Gastroesophageal sphincter (tissue), 3 donors: ENCODE measurements around the gene ATF7IP2.

Experiments
- POLR2A ChIP-seq, 2 donors: fragments of 450-650 bp; IDR thresholded peaks; one replicate each; pipeline ENCODE4 v1.6.1; 2017; ENCODE audit warnings: antibody characterized with exemption in 2 of 2, mild to moderate bottlenecking in 2 of 2, moderate library complexity in 1 of 2
- TF ChIP-seq, protein P1 (sequence below), 4 experiments: fragments of 200-600 bp in 2 of 4; fragments of 450-650 bp in 2 of 4; sonication (generic) in 1 of 4; IDR thresholded peaks; one replicate each; pipeline ENCODE4 v1.5.1; 2017 to 2019; ENCODE audit warnings: antibody characterized with exemption in 4 of 4, mild to moderate bottlenecking in 2 of 4, moderate library complexity in 2 of 4

DNA sequence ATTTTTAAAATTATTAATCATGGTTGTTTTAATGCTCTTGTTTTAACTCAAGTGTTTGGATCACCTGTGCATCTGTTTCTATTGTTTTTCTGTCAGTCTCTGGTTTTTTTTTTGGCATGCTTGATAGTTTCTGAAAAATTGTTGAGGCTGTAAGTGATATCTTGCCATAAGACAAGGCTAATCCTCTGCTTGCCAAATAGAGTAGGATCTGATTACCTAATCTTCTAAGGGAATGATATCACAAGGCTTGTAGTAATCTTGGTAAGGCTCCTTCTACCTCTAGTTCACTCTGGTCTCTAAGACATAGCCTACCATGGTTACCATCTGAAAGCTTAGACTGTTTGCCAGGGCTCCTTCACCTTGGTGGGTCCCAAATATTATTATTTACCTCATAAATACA lies 81.0 kb downstream of the ATF7IP2 start:
- no peak for TF ChIP-seq POLR2A (IDR thresholded peaks at IDR 0.05)
- TF ChIP-seq, protein P1, sequence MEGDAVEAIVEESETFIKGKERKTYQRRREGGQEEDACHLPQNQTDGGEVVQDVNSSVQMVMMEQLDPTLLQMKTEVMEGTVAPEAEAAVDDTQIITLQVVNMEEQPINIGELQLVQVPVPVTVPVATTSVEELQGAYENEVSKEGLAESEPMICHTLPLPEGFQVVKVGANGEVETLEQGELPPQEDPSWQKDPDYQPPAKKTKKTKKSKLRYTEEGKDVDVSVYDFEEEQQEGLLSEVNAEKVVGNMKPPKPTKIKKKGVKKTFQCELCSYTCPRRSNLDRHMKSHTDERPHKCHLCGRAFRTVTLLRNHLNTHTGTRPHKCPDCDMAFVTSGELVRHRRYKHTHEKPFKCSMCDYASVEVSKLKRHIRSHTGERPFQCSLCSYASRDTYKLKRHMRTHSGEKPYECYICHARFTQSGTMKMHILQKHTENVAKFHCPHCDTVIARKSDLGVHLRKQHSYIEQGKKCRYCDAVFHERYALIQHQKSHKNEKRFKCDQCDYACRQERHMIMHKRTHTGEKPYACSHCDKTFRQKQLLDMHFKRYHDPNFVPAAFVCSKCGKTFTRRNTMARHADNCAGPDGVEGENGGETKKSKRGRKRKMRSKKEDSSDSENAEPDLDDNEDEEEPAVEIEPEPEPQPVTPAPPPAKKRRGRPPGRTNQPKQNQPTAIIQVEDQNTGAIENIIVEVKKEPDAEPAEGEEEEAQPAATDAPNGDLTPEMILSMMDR (IDR thresholded peaks at IDR 0.05): no peak
